ENCODE data around the gene PNN. TPM values are rescaled to one million over a fixed set of nuclear protein-coding genes. Genes with fewer than 3 reads are reported as not detected.
A peak's percentile ranks its signal among the peaks of the same experiment; 100 is the strongest.
"Not testable (repeated sequence)": the region's sequence is repeated elsewhere in the genome, so short reads cannot be mapped to it uniquely, and the experiment has no call there.

The PNN gene
- total RNA-seq, 1 donor = 58.0 TPM

- peaks cover 31% of the 10 kb centered on the region for H3K4me1 ChIP-seq (ENCODE audit: insufficient read depth, low read length)
- H3K27me3 ChIP-seq (ENCODE audit: insufficient read depth, low read length) = no peaks in the 10 kb centered on the region
- no peaks in the 10 kb centered on the region for H3K9me3 ChIP-seq (ENCODE audit: low read depth, low read length)
- peak overlapping the region; percentile 97 for H3K4me3 ChIP-seq (ENCODE audit: low read length)
Observed at GRCh38 chr14:39175445-39176262, 600 bp downstream of the PNN start.

- Histone ChIP-seq H3K27me3 (ENCODE audit: insufficient read depth, low read length) (no peaks in the 10 kb centered on the region), H3K4me3 (ENCODE audit: low read length) (peak overlapping the region; percentile 97), H3K9me3 (ENCODE audit: low read depth, low read length) (no peaks in the 10 kb centered on the region), H3K4me1 (ENCODE audit: insufficient read depth, low read length) (peaks cover 29% of the 10 kb centered on the region)
Observed at GRCh38 chr14:39176263-39177167, 1.5 kb downstream of the PNN start.

DNA sequence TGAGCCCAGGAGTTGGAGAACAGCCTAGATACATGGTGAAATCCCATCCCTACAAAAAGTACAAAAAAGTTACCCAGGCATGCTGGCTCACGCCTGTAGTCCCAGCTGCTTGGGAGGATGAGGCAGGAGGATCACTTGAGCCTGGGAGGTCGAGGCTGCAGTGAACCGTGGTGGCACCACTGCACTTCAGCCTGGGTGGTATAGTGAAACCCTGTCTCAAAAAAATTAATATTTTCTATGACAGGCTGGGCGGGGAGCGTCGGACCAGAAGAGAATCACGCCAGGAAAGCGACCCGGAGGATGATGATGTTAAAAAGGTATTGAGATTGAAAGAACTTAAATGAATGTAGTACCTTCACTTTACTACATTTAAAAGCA is 2.1 kb downstream of the PNN start:
- no peak overlapping the region for H3K4me3 ChIP-seq (ENCODE audit: low read length)
- H3K27me3 ChIP-seq (ENCODE audit: insufficient read depth, low read length) = no peaks in the 10 kb centered on the region
- H3K9me3 ChIP-seq (ENCODE audit: low read depth, low read length) = no peaks in the 10 kb centered on the region
- peaks cover 29% of the 10 kb centered on the region for H3K4me1 ChIP-seq (ENCODE audit: insufficient read depth, low read length)

GRCh38 chr14:39179042-39179441 is 4.0 kb downstream of the PNN start:
- Histone ChIP-seq H3K4me3 (ENCODE audit: low read length) (no peak overlapping the region), H3K27me3 (ENCODE audit: insufficient read depth, low read length) (no peaks in the 10 kb centered on the region), H3K4me1 (ENCODE audit: insufficient read depth, low read length) (peaks cover 27% of the 10 kb centered on the region), H3K9me3 (ENCODE audit: low read depth, low read length) (no peaks in the 10 kb centered on the region)

DNA sequence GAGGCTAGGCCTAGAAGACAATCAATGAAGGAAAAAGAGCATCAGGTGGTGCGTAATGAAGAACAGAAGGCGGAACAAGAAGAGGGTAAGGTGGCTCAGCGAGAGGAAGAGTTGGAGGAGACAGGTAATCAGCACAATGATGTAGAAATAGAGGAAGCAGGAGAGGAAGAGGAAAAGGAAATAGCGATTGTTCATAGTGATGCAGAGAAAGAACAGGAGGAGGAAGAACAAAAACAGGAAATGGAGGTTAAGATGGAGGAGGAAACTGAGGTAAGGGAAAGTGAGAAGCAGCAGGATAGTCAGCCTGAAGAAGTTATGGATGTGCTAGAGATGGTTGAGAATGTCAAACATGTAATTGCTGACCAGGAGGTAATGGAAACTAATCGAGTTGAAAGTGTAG is 5.5 kb downstream of the PNN start:
- Histone ChIP-seq H3K27me3 (ENCODE audit: insufficient read depth, low read length) (no peaks in the 10 kb centered on the region), H3K9me3 (ENCODE audit: low read depth, low read length) (no peaks in the 10 kb centered on the region), H3K4me3 (ENCODE audit: low read length) (no peak overlapping the region), H3K4me1 (ENCODE audit: insufficient read depth, low read length) (peaks cover 22% of the 10 kb centered on the region)

GRCh38 chr14:39181026-39181692 is 6.1 kb downstream of the PNN start:
- Histone ChIP-seq H3K9me3 (ENCODE audit: low read depth, low read length) (no peaks in the 10 kb centered on the region), H3K27me3 (ENCODE audit: insufficient read depth, low read length) (no peaks in the 10 kb centered on the region), H3K4me1 (ENCODE audit: insufficient read depth, low read length) (peaks cover 17% of the 10 kb centered on the region), H3K4me3 (ENCODE audit: low read length) (no peak overlapping the region)

DNA sequence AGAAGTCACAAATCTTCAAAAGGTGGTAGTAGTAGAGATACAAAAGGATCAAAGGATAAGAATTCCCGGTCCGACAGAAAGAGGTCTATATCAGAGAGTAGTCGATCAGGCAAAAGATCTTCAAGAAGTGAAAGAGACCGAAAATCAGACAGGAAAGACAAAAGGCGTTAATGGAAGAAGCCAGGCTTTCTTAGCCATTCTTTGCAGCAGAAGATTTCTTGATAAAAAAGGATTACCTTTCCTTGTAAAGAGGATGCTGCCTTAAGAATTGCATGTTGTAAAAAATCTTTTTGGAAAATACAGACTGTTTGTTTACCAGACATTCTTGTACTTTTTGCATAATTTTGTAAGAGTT is 6.6 kb downstream of the PNN start:
- no peak overlapping the region for H3K4me3 ChIP-seq (ENCODE audit: low read length)
- H3K9me3 ChIP-seq (ENCODE audit: low read depth, low read length) = no peaks in the 10 kb centered on the region

GRCh38 chr14:39182770-39183684 is 8.0 kb downstream of the PNN start:
- peaks cover 7% of the 10 kb centered on the region for H3K4me1 ChIP-seq (ENCODE audit: insufficient read depth, low read length)
- H3K9me3 ChIP-seq (ENCODE audit: low read depth, low read length) = no peaks in the 10 kb centered on the region
- no peaks in the 10 kb centered on the region for H3K27me3 ChIP-seq (ENCODE audit: insufficient read depth, low read length)
- no peak overlapping the region for H3K4me3 ChIP-seq (ENCODE audit: low read length)

More for the DNA sequence above, 6.6 kb downstream of the PNN start:
- Histone ChIP-seq H3K27me3 (ENCODE audit: insufficient read depth, low read length) (no peaks in the 10 kb centered on the region), H3K4me1 (ENCODE audit: insufficient read depth, low read length) (peaks cover 13% of the 10 kb centered on the region)

- not testable (repeated sequence) for H3K4me3 ChIP-seq (ENCODE audit: low read length); H3K27me3 ChIP-seq (ENCODE audit: insufficient read depth, low read length); H3K9me3 ChIP-seq (ENCODE audit: low read depth, low read length); H3K4me1 ChIP-seq (ENCODE audit: insufficient read depth, low read length)
Observed at GRCh38 chr14:39183685-39184003, 8.6 kb downstream of the PNN start.

DNA sequence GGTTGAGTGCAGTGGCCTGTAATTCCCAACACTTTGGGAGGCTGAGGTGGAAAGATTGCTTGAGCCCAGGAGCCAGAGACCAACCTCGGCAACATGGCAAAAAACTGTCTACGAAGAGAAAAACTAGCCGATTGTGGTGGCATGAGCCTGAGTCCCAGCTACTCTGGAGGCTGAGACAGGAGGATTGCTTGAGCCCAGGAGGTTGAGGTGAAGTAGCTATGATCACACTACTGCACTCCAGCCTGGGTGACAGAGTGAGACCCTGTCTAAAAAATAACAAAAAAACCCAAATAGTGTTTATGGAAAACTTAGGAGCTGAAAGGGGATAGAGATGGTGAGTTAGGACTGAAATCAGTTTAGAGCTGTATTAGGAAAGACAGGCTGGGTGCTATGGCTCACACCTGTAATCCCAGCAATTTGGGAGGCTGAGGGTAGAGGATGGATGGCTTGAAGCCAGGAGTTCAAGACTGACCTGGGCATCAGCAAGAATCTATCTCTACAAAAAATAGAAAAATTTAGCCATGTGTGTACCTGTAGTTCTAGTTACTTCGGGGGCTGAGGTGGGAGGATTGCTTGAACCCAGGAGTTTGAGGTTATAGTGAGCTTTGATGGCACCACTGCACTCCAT is 9.7 kb downstream of the PNN start:
- peaks cover 7% of the 10 kb centered on the region for H3K4me1 ChIP-seq (ENCODE audit: insufficient read depth, low read length)
- no peak overlapping the region for H3K4me3 ChIP-seq (ENCODE audit: low read length)
- no peaks in the 10 kb centered on the region for H3K27me3 ChIP-seq (ENCODE audit: insufficient read depth, low read length)
- no peaks in the 10 kb centered on the region for H3K9me3 ChIP-seq (ENCODE audit: low read depth, low read length)

GRCh38 chr14:39185256-39186049 is 10.4 kb downstream of the PNN start:
- Histone ChIP-seq H3K4me3 (ENCODE audit: low read length) (no peak overlapping the region), H3K9me3 (ENCODE audit: low read depth, low read length) (no peaks in the 10 kb centered on the region), H3K4me1 (ENCODE audit: insufficient read depth, low read length) (peaks cover 6% of the 10 kb centered on the region), H3K27me3 (ENCODE audit: insufficient read depth, low read length) (no peaks in the 10 kb centered on the region)

DNA sequence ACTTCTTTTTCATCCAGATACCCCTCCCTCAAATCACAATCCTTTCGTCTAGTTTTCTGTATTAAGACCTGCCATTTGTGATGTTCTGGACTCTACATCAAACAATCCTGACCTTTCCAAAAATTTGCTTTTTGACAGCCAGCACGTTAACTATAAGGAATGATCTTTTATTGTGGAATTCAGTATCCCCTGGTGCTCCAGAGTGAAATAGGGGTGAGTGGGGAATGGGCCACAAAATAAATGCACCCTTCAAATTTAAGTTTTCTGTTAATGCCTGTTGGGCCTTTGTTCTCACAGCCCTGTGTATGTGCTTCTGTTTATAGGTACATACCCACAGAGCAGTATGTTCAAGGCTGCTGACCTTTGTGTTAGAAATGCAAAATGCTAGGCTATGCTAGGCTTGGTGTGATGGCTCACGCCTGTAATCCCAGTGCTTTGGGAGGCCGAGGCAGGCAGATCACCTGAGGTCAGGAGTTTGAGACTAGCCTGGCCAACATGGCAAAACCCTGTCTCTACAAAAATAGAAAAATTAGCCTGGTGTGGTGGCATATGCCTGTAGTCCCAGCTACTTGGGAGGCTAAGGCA is 12.0 kb downstream of the PNN start:
- Histone ChIP-seq H3K4me3 (ENCODE audit: low read length) (no peak overlapping the region), H3K4me1 (ENCODE audit: insufficient read depth, low read length) (no peaks in the 10 kb centered on the region), H3K9me3 (ENCODE audit: low read depth, low read length) (no peaks in the 10 kb centered on the region), H3K27me3 (ENCODE audit: insufficient read depth, low read length) (no peaks in the 10 kb centered on the region)

Measured in mononuclear cell (primary cell).